GM13977 (cell line): ENCODE data around the gene AGAP1.

Experiments used
- DNase-seq: peaks from one replicate; pipeline ENCODE4 v3.0.0; 2012; ENCODE audit warnings: low spot score
- in situ Hi-C: fragments of 300-500 bp; cut with MboI; formaldehyde crosslinking; loops from one replicate; pipeline ENCODE4 v1.12.0; 2022; ENCODE audit warnings: low sequenced_read_pairs, low pct_unique_long_range_greater_than_20kb, mixed read lengths, inconsistent platforms; ENCODE audit not compliant: unreplicated experiment
- TF ChIP-seq, protein P1 (sequence below): IDR thresholded peaks from 2 replicates; pipeline ENCODE4 v1.5.1; 2012; ENCODE audit warnings: mild to moderate bottlenecking, control low read depth; ENCODE audit not compliant: insufficient read depth; ENCODE audit errors: extremely low read depth, missing control alignments

AGAP1 gene

DNA sequence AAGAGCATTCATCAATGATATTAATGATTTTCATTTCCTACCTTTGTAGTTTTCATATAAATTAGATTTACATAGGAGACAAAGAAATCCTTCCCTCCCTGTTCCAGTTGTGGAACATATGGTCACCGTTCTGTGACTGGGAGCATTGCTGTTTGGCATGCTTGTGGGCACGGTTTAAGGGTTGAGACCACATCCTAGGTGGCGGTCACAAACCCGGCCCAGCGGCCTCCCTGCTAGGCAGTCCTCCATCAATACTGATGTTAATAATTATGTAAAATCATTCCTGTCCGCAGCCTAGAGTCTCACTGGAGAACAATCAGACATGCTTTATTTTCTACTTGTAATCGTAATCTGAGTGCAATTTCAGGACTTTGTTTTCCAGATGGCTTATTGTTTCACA lies 117.9 kb downstream of the AGAP1 start:
- TF ChIP-seq, protein P1, sequence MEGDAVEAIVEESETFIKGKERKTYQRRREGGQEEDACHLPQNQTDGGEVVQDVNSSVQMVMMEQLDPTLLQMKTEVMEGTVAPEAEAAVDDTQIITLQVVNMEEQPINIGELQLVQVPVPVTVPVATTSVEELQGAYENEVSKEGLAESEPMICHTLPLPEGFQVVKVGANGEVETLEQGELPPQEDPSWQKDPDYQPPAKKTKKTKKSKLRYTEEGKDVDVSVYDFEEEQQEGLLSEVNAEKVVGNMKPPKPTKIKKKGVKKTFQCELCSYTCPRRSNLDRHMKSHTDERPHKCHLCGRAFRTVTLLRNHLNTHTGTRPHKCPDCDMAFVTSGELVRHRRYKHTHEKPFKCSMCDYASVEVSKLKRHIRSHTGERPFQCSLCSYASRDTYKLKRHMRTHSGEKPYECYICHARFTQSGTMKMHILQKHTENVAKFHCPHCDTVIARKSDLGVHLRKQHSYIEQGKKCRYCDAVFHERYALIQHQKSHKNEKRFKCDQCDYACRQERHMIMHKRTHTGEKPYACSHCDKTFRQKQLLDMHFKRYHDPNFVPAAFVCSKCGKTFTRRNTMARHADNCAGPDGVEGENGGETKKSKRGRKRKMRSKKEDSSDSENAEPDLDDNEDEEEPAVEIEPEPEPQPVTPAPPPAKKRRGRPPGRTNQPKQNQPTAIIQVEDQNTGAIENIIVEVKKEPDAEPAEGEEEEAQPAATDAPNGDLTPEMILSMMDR: no peak
- DNase-seq: no peak
- in situ Hi-C loops: no loop called here

DNA sequence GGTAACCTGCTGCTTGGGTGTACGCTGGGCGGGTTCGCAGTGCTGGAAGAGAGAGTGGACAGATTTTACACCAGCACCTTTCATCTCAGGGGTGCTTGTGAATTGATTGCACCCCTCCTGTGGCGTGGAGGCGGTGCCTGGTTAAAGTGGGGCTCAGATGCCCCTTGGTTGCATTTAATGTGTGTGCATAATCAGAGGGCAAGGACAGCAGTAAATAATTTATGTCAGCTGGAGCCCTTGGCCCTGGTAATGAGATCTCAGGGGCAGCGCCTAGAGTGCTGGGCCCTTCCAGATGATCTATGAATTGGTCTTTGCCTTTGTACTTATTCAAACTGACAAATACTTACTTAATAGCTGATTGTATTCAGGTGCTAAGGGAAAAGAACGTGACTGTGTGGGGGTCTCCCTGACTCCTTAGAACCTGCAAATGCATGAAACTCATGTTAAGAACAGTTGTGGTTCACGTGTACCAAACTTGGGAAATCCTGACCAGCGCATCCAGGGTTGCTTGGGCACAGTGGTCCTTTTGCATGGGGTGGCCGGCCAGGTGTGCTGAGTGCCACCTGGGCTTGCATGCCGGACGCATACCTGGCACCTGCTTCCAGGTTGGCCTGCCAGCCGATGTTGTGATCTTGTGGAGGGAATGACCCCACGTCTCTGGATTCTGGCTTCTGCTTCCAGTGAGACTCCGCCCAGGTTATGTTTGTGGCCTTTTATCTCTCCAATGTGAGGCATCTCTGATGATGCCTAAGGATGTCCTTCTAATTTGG lies 118.5 kb downstream of the AGAP1 start:
- in situ Hi-C loops: no loop called here
- TF ChIP-seq, protein P1: no peak
- no peak for DNase-seq

DNA sequence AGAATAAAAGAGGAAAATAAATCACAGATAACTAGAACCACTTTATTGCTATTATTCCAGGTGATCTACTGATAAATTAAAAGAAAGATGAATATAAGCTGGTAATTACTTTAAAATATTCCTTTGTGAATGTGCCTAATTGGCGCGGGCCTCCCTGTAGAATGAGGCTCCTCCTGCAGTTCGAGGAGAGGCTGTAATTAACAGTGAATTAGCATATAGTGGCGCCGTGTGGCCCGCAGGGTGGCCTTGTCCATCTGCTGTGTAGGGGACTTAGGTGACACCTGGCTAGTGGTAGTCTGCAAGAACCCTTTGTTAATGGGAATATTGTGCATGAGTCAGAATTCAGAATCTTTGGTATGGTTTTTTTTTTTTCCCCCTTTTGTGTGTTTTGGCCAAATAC lies 119.8 kb downstream of the AGAP1 start:
- TF ChIP-seq, protein P1: no peak

DNA sequence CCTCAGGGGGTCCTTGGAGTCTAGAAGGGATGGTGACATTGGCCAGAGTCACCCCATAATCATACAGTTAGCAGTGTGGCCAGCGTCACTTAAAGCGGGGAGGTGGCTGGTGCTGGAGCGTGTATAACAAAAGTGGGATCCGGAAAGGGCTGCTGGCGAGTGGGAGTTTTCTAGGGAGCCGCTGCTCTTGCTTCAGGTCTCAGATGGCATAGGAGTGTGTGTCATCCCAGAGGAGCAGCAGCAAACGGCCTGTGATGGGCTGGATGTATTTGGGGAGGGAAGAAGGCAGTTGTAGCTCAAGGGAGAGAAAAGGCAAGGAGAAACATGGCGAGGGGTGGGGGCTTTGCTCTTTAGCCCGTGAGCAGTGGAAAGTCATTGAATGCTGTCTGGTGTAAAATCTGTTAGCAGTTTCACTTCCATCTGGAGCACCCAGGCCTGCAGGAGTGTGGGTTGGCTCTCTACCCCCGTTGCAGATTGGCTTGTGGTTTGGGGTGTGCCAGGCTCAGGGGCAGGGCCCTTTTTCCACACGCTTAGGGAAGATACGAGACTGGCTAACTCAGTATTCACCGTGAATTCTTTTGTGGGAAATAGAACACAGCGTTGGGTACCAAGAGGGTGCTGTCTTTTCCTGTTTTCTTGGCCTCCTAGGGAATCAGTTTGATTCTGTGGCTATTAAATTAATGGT lies 120.5 kb downstream of the AGAP1 start:
- TF ChIP-seq, protein P1: no peak
- in situ Hi-C loops: no loop called here
- DNase-seq: no peak

More for the DNA sequence above, 119.8 kb downstream of the AGAP1 start:
- DNase-seq: no peak
- in situ Hi-C loops: no loop called here

DNA sequence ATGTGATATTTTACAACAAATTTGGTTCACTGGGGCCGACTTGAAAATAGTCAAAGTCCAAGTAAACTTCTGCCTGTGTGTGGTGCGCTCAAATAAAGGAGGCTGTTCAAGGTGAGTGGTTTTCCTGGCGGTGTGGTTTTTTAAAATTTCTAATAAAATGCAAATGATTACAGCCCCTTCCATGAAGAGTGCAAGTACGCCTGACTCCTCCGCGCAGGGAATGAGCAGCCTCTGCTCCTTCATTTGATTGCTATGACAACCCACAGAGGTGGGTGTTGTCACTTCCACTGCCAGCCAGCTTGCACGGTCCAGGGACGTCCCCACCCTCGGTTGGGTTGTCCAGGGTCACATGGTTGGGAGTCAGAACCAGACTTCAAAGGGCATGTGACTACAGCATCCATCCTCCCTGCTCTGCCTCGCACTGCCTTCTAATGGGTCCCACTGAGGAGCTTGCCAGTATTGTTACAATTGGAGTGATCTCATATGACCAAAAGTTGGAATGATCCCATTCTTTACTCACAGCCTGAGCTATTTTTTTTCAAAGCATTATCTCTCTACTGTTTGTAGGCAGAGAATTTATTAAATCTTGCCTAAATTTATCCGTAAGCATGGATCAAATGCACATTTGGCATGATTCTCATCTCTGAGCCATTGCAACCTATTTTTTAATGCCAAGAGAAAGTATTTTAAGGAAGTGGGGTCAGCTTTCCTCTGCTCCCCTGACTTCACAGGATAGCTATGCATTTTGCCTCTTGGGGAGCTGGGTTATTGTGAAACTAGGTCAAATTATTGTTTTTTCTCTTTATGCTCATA lies 121.3 kb downstream of the AGAP1 start:
- TF ChIP-seq, protein P1: no peak
- in situ Hi-C loops: no loop called here
- no peak for DNase-seq

DNA sequence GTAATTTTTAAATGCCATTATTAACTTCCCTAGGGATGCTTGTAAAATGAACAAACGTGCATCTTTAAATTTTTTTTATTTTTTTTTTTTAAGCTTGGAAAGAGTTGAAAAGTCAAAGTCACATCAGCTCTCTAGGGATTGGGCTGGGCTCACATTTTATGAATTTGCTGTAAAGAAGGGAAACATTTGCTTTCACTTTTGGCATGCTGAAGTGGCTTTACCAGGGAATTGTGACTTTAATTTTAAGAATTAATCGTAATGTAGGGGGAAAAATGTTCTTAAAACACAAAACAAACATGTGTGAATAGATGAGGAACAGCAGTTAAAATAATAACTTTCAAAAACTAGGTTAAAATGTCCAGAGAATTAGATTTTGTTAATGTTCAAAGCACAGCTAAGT lies 123.0 kb downstream of the AGAP1 start:
- no peak for DNase-seq
- in situ Hi-C loops: no loop called here
- TF ChIP-seq, protein P1: no peak
